Fibroblast of the aortic adventitia (primary cell): ENCODE results near the gene ABCC3. TPM values are rescaled to one million over a fixed set of nuclear protein-coding genes. Genes with fewer than 3 reads are reported as not detected.

Source experiments
- DNase-seq: peaks from one replicate; pipeline ENCODE4 v3.0.0-alpha.2; 2010; ENCODE audit warnings: low read depth
- H3K4me3 ChIP-seq: 2 replicates; pipeline ENCODE4 v1.5.1; 2011; ENCODE audit warnings: low read depth, mild to moderate bottlenecking, control low read depth, low read length, moderate library complexity
- total RNA-seq: library from RNA; depleted of rRNA; stranded (reverse); fragments of >200 nt; gene quantifications from 2 replicates; pipeline ENCODE4 v1.2.3, GENCODE V29; 2012; ENCODE audit warnings: low replicate concordance
- TF ChIP-seq, protein P1 (sequence below): IDR thresholded peaks from 2 replicates; pipeline ENCODE4 v1.5.1; 2011; ENCODE audit warnings: mild to moderate bottlenecking, low read length, control low read depth, inconsistent platforms; ENCODE audit not compliant: insufficient read depth

ABCC3 gene
- total RNA-seq, 1 donor = 12.5 TPM

DNA sequence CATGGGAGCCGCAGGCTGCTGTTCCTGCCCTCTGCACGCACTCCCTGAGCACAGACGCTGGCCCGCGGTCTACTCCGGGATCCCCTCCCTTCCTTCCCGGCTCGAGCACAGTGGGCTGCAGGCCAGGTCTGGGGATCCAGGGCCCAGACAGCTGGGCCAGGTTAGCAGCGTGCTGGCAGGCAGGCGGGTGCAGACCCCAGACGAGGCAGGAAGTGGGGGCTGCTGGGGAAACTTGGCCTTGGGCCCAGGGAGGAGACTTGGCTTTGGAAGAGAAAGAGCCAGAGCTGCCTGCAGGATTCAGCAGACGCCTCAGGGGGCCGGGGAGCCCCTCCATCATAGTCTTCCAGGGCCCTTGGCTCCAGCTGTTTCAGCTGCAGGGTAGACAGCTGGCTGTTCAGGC lies 30.2 kb upstream of the ABCC3 start:
- peak; percentile 85 for DNase-seq
- TF ChIP-seq, protein P1, sequence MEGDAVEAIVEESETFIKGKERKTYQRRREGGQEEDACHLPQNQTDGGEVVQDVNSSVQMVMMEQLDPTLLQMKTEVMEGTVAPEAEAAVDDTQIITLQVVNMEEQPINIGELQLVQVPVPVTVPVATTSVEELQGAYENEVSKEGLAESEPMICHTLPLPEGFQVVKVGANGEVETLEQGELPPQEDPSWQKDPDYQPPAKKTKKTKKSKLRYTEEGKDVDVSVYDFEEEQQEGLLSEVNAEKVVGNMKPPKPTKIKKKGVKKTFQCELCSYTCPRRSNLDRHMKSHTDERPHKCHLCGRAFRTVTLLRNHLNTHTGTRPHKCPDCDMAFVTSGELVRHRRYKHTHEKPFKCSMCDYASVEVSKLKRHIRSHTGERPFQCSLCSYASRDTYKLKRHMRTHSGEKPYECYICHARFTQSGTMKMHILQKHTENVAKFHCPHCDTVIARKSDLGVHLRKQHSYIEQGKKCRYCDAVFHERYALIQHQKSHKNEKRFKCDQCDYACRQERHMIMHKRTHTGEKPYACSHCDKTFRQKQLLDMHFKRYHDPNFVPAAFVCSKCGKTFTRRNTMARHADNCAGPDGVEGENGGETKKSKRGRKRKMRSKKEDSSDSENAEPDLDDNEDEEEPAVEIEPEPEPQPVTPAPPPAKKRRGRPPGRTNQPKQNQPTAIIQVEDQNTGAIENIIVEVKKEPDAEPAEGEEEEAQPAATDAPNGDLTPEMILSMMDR = no peak
- no peak overlapping the region for H3K4me3 ChIP-seq

DNA sequence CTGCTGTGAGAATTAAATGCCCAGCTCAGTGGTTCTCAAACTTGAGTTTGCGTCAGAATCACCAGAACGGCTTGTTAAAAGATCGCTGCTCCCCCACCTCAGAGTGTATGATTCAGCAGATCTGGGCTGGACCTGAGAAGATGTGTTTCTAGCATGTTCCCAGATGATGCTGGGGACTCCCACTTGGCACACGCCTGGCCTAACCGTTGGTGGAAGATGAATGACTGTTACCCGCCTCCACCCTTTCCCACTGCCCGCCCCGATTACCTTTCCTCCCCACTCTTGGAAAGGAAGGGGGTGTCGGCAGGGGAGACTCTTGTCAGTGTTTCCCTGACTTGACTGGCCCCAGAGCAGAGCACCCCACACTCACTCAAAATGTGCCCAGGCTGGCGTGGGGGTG lies 29.3 kb upstream of the ABCC3 start:
- H3K4me3 ChIP-seq = no peak overlapping the region
- DNase-seq = peak; percentile 75
- TF ChIP-seq, protein P1 = no peak

DNA sequence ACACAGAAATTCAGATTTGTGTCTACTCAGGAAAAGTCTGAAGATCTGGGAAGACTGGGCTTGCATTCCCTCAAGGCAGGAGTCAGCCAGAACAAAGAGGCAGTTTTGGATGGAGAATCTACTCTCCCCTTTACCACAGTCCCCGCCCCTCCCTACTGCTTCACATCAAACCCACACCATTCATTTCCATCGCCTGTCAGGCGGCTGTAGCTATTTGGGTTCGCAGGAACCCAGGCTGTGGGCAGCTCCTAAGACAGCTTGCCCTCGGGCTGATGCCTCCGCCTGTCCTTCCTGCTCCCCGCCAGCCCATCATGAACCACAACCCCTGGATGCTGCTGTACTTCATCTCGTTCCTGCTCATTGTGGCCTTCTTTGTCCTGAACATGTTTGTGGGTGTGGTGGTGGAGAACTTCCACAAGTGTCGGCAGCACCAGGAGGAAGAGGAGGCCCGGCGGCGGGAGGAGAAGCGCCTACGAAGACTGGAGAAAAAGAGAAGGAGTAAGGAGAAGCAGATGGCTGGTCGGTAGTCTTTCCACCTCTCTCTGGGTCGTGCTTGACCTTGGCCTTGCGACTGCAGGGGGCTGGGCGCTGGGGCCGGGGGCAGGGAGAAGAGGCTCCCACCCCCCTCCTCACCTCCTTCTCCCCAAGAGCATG lies 27.0 kb upstream of the ABCC3 start:
- TF ChIP-seq, protein P1 = no peak
- no peak overlapping the region for H3K4me3 ChIP-seq
- no peak for DNase-seq

DNA sequence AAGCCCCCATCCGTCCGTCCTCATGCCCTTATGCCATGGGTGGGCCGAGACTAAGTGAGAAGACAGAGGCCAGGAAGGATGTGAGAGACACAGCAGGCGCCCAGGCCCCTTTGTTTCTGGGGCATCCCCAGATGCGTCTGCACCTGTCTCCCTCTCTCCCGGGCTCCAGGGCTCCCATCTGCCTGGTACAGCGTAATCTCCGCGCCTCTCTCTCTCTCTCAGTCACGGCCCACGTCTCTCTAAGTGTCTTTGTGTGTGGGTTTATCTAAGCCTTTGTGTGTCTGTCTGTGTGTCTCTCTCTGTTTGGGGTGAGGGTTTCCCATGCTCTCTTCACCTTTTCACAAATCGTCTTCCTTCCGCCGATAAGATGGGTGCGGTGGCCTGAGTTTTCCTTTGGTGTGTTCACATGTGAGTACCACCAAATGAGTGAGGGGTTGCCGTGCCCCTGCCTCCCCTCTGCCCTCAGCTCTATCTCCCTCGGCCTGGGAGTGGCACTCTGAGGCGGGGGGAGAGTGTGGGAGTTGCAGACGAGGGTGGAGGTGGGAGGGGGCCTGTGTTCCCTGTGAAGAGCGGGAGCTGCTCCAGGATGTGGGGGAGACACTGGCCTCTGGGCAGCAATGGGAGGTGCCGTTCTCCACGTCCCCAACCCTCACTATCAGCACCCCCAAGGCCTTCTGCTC lies 25.8 kb upstream of the ABCC3 start:
- no peak for DNase-seq
- no peak overlapping the region for H3K4me3 ChIP-seq
- TF ChIP-seq, protein P1 = no peak

DNA sequence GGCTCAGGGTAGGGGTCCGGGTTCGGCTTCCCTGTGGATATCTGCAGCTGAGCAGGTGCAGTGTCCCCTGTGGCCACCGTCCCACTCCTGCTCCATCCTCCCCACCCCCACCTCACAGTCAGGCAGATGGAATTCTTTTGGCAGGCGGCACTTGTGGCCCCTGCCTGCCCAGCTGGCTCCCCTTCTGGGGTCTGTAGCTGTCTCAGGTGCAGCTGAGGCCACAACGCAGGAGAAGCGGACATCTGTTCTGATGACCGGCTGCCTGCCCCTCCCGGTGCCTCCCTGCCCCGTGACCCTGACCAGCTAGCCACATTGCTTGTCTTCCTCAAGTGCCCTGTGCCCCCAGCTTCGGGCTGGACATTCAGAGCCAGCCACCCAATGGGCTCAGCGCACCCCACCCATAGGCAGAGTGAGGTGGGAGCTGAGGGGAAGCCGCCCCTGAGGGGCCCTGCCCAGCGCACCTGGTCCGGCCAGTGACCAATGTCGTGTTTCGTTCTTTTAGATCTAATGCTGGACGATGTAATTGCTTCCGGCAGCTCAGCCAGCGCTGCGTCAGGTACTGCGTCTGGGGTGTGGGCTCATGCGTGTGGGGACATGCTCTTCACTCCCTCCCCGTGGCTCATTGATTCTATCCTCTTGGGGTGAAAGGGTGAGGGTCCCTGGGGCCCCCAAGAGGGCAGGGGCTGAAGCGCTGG lies 25.2 kb upstream of the ABCC3 start:
- no peak for DNase-seq
- H3K4me3 ChIP-seq = no peak overlapping the region
- TF ChIP-seq, protein P1 = no peak

DNA sequence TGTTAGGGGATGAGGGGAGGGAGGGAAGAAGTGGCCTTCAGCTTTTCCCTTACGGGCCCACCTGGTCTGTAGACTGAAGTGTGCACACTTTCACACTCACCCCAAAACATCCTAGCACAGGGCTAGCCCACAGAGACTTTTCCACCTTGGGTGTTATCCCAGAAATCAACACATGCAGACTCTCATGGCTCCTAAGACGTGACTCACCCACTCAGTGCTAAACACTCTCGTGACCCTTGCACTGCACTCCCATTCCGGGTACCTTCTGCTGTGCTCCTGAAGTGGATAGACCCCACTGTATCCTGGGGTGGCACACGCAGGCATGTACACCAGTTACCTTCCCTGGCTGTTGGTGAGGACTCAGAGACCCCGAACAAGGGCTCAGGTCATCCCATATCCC lies 23.0 kb upstream of the ABCC3 start:
- TF ChIP-seq, protein P1 = no peak
- H3K4me3 ChIP-seq = no peak overlapping the region
- DNase-seq = no peak
